ENCODE data around the gene HSPA4L.

The HSPA4L gene

GRCh38 chr4:127783955-127784770, 2.0 kb downstream of the HSPA4L start:
- peak; percentile 1 for DNase-seq

DNA sequence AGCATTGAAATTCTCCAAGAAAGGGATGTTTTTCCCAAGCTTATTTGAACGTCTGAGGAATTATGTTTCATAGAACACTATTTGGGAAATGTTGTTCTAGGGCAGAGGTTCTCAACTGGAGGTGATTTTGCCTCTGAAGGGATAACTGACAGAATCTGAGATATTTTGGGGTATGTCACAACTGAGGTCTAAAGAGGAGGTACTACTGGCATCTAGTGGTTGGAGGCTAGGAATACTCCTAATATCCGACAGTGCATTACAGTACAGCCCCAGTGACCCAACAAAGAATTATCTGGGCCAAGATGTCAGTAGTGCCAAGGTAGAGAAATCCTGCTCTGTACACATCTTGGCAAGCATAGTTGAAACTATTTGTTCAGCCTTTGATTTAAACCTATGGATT, 6.4 kb downstream of the HSPA4L start:
- peak; percentile 12 for DNase-seq

DNA sequence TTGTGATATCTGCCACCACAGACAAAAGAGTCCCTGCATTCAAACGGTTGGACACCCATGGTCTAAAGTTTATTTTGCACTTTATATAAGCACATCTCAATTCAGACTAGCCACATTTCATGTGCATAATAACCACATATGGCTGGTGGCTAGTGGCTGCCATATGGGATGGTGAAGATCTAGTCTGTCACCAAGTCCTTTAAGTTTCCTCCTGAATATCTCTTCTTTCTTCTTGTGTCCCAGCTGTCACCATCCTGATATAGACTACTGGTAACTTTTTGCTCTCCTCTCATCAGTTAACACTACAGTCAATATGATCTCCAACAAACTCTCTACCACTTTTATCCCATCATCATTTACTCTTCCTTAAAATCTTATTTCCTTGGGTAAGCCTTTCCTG, 9.3 kb downstream of the HSPA4L start:
- no peak for DNase-seq

- DNase-seq, result no peak
Measured at GRCh38 chr4:127793528-127793927, 11.4 kb downstream of the HSPA4L start.

DNA sequence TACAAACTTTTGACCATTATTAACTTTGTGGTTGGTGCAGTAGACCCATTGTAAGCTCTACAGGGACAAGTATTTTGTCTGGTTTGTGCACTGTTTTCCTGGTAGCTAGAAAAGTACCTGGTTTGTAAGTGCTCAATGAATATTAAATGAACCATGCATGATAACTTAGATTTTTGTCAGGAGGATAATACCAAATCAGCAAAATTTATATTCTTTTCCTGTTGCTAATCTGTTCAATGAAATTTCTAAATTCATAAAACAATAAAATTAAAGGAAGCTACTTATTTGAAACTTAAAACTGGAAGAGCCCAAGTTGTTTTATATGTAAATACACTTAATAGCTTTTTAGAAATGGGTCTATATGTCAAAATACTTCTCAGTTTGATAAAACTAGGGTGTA, 17.6 kb downstream of the HSPA4L start:
- no peak for DNase-seq

DNA sequence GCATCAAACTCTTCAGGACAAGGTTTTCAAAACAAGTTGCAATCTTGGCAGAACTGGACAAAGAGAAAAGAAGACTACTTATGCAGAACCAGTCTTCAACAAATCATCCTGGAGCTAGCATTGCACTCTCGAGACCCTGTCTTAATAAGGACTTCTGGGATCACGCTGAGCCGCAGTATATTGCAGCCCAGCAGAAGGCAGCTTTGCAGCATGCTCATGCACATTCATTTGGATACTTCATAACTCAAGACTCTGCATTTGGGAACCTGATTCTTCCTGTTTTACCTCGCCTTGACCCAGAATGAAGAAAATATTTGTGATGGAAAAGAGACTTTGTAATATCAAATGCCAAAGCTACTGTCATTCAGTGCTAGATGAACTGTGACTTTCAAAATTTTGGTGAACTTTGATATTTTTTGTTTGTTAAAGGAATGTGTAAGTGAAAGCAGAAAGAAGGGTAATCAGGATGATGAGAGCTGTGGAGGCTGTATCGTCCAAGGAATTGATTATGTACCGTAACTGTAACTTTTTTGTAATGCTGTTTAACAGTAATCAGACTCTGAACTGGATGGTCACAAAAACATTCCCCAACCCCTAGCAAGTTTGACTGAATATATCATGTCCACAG, 27.2 kb downstream of the HSPA4L start:
- DNase-seq, result no peak

GRCh38 chr4:127810551-127810950, 28.4 kb downstream of the HSPA4L start:
- no peak for DNase-seq

DNA sequence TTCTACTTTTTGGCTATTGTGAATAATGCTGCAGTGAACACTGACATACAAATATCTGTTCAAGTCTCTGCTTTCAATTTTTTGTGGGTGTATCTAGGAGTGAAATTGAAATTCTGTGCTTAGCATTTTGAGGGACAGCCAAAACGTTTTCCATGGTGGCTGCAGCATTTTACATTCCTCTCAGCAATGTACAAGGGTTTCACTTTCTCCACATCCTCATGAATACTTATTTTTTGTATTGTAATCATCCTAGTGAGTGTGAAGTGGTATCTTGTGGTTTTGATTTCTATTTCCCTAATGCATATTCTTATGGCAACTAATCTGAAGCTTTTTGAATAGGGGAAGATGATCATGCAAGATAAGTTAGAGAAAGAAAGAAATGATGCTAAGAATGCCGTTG, 40.3 kb downstream of the HSPA4L start:
- DNase-seq, result no peak

DNA sequence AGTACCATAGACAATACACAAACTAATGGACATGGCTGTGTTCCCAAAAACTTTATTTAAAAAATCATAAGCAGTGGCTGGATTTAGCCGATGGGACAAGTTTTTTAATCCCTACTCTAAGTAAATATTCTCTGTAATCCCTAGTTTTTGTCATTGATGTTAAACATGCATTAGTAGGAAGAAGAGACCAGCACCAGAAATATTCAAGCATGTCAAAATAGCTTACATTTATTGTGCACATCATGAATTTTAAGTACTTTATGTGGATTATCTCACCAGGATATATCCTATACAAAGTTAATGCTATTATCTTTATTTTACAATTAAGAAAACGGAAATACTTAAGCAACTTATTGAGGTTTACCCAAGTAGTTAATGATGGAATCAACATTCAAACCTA, 46.0 kb downstream of the HSPA4L start:
- DNase-seq, result no peak

DNA sequence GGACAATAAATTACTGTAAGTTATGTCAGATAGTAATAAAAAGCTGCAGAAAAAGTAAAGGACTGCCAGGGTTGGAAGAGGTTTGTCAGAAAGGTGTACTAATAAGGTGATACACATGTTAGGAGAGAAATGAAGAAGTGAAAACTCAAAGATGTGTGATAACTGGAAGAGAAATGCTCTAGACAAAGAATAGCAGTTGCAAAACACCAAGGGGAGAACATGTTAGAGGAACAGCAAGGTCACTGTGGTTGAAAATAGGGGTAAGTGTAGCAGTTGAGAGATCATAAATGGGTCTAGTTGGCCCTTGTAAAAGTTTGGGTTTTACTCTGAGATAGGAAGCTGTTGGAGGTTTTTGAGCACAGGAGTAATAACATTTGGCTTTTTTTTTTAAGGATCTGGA, 46.9 kb downstream of the HSPA4L start:
- DNase-seq, result peak; percentile 35

GRCh38 chr4:127832585-127832984, 50.5 kb downstream of the HSPA4L start:
- peak; percentile 85 for DNase-seq

DNA sequence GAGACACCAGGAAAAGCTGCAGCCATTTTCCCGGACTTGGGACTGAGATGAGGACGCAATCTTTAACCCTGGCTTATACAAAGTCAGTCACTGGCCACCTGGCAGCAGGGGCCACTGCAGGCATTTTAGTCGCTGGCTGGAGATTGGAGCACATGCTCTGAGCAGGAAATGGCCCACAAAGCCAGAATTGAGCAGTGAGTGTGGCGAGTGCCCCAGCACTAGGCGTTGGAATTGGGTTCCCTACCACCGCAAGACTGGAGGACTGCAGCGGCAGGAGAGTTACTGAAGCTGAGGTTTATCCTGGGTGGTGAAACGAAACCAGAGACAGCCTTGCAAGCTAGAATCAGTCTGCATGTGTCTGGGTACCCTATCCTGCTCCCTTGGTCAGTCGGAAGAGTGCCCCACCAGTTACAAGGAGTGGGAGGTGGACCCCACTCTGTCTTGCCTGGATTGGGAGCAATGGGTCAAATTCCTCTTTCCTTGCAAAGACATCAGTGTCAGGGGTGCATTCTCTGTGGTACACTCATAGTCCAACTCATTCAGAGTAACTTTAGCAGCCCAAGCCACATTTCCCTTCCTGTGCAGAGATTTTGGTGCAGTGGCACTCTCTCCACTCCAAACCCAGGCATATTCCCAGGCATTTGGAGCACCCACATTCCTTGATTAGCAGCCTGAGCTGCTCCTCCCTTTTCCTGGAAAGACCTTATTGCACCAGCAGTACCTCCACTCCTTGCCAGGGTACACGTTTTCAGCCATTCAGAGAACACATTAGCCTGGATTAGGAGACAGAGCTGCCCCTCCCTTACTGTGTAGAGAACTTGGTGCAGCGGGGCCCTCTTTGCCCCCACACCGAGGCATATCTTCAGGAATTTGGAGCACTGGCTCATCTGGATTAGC, 61.8 kb downstream of the HSPA4L start:
- DNase-seq, result no peak

- no peak for DNase-seq
Measured at GRCh38 chr4:127844601-127845116, 62.5 kb downstream of the HSPA4L start.

- no peak for DNase-seq
Measured at GRCh38 chr4:127846061-127846460, 63.9 kb downstream of the HSPA4L start.

GRCh38 chr4:127846765-127847164, 64.6 kb downstream of the HSPA4L start:
- DNase-seq, result no peak

GRCh38 chr4:127849505-127850234, 67.5 kb downstream of the HSPA4L start:
- no peak for DNase-seq

DNA sequence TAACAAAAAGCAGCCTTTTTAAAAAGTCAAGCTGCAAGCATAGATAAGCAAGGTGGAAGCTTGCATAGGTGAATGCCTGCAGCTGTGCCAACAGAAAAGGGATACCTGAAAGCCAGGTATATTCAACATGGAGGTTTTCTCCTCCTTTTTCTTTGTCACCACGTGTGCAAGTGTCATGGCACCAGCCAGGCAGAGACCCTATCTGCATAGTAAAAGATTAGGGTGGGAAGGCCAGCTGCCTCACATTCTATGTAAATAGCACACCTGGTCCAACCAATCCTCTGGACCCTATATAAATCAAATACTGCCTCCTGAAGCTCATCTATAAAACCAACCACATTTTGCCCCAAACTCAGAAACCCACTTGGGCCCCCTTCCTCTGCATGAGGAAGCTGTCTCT, 70.5 kb downstream of the HSPA4L start:
- no peak for DNase-seq

GRCh38 chr4:127856196-127856812, 74.2 kb downstream of the HSPA4L start:
- DNase-seq, result no peak

DNA sequence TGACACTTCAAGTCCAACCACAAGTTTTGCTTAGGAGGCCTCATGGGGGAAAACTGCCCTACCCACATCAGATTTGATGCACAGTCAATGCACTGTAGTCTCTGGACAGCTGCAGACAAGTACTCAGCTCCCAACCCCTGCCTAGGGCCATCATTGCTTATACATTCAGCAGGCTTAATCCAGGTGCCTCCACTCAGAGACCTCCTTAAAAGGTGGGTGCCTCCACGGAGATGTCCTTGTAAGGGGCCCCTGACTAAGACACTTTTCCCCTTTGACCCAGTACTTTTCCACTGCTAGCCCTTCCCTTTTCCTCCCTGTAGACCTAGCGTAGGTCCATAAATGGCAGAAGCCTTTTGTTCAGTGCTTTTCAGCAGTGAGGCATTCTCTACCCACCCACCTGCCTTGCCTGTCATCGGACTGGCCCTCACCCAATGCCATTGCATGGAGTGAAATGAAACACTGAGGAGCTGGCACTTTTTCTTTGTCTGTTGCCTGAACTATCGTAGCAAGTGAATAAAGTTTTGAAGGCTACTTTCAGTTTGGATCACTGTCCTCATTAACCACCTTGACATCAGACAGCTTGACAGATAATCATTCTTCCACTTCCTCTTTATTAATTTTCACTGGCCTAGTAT, 74.8 kb downstream of the HSPA4L start:
- DNase-seq, result no peak

DNA sequence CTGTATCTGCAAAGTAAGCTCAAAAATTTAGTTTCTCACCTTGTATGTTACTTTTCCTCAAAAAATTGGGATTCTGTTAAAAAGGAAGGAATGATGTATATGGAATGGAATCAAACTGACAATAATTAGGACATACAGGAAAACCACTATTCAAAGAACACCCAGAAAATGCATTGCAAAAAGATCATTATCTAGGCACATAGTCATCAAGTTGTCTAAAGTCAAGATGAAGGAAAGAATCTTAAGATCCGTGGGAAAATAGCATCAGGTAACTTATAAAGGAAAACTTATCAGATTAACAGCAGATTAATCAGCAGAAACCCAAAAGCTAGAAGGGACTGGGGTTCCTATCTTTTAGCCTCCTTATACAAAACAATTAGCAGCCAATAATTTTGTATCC, 75.5 kb downstream of the HSPA4L start:
- no peak for DNase-seq

GRCh38 chr4:127868196-127868595, 86.1 kb downstream of the HSPA4L start:
- DNase-seq, result no peak

DNA sequence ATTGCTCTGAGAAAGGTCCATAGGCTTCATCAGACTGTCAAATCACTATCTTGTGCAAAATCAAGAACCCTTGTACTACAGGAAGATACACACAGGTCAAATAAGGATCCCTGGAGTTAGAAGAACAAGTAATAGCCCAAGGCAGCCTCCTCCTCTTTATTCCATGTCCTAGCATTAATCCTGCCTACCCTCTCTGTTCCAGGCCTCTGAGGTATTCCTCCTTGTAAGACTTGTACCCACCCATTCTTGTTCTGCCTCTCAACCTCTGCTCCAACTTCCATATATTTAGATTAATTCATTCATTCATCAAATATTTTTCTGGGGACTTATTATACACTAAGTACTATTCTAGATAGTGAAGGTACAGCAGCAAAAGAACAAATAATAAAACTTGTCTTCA, 88.2 kb downstream of the HSPA4L start:
- no peak for DNase-seq
